ENCODE results near the gene CYSLTR1.

DNA sequence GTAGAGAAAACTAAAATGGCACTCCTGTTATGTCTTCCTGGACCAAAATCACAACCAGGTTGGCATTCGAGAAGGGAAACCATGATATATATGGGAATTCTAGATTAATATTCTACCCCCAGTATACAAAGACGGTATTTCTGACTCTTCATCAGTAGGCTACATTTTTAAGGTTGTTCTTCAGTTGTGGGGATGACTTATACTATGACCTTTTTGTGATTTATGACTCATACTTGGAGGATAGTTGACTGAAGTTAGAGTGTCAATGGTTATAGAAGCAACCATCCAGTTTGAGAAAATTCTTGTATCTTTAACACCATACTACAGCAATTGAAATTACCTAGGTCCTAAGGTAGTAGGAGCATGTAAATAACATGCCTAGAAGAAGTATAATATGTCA lies 49.8 kb upstream of the CYSLTR1 start:
- TF ChIP-seq CTCF (conservative IDR thresholded peaks at IDR 0.05) (no peak), EZH2 (IDR thresholded peaks at IDR 0.05; ENCODE audit: low read depth) (no peak)

Data from PC-9 (cell line).